Measurements from ENCODE around the gene CA6. TPM values are rescaled to one million over a fixed set of nuclear protein-coding genes. Genes with fewer than 3 reads are reported as not detected.

Gene CA6
- total RNA-seq, 3 donors from 2014 or later (not counting 1 experiment from before 2014, with no cell fraction given): not detected

GRCh38 chr1:8985915-8986813 is 40.5 kb downstream of the CA6 start:
- peaks cover 0 to 7% of the 10 kb centered on the region in 2 donors for H3K4me1 Mint-ChIP-seq
- H3K36me3 Mint-ChIP-seq: no peaks in the 10 kb centered on the region
- intact Hi-C loops (cut with micrococcal nuclease): no loop called here
- Histone ChIP-seq H3K27ac (ENCODE audit: low read length) (no peak overlapping the region), H3K9me3 (ENCODE audit: control insufficient read depth, insufficient read depth, low read length) (no peaks in the 10 kb centered on the region), H3K27me3 (ENCODE audit: control insufficient read depth, insufficient read depth, low read length) (no peaks in the 10 kb centered on the region), H3K36me3 (ENCODE audit: control insufficient read depth, insufficient read depth, low read length) (no peaks in the 10 kb centered on the region), H3K4me3 (ENCODE audit: low read length) (no peak overlapping the region), H3K4me1 (ENCODE audit: control insufficient read depth, insufficient read depth, low read length) (peaks cover 7% of the 10 kb centered on the region)
- TF ChIP-seq CTCF (IDR thresholded peaks at IDR 0.05): no peak
- no peak for ATAC-seq
- peaks cover 0 to 9% of the 10 kb centered on the region in 2 donors for H3K27me3 Mint-ChIP-seq (ENCODE audit: low read depth in 2 of 2)
- H3K27ac Mint-ChIP-seq: no peak overlapping the region
- no peak for DNase-seq
- H3K4me3 Mint-ChIP-seq: no peak overlapping the region
- 92% methylated on average over 14 of the region's 14 CpGs for WGBS (ENCODE audit: insufficient coverage)
- H3K9me3 Mint-ChIP-seq: no peaks in the 10 kb centered on the region

GRCh38 chr1:8986814-8987190 is 41.1 kb downstream of the CA6 start:
- Mint-ChIP-seq H3K4me1 (peaks cover 0 to 7% of the 10 kb centered on the region in 2 donors), H3K9me3 (no peaks in the 10 kb centered on the region), H3K36me3 (no peaks in the 10 kb centered on the region), H3K4me3 (no peak overlapping the region), H3K27ac (no peak overlapping the region), H3K27me3 (ENCODE audit: low read depth in 2 of 2) (peaks cover 0 to 8% of the 10 kb centered on the region in 2 donors)
- H3K27ac ChIP-seq (ENCODE audit: low read length): no peak overlapping the region
- no peaks in the 10 kb centered on the region for H3K27me3 ChIP-seq (ENCODE audit: control insufficient read depth, insufficient read depth, low read length)
- H3K4me1 ChIP-seq (ENCODE audit: control insufficient read depth, insufficient read depth, low read length): peaks cover 7% of the 10 kb centered on the region
- H3K4me3 ChIP-seq (ENCODE audit: low read length): no peak overlapping the region
- DNase-seq: peak in 1 of 2 donors; percentile 47
- H3K9me3 ChIP-seq (ENCODE audit: control insufficient read depth, insufficient read depth, low read length): no peaks in the 10 kb centered on the region
- 59% methylated on average over 10 of the region's 10 CpGs for WGBS (ENCODE audit: insufficient coverage)
- TF ChIP-seq CTCF (IDR thresholded peaks at IDR 0.05): no peak
- intact Hi-C loops (cut with micrococcal nuclease): no loop called here
- H3K36me3 ChIP-seq (ENCODE audit: control insufficient read depth, insufficient read depth, low read length): no peaks in the 10 kb centered on the region
- ATAC-seq: no peak

- WGBS (ENCODE audit: insufficient coverage): 26% methylated on average over 9 of the region's 9 CpGs
- Histone ChIP-seq H3K4me3 (ENCODE audit: low read length) (no peak overlapping the region), H3K36me3 (ENCODE audit: control insufficient read depth, insufficient read depth, low read length) (no peaks in the 10 kb centered on the region), H3K9me3 (ENCODE audit: control insufficient read depth, insufficient read depth, low read length) (no peaks in the 10 kb centered on the region), H3K4me1 (ENCODE audit: control insufficient read depth, insufficient read depth, low read length) (peaks cover 7% of the 10 kb centered on the region), H3K27ac (ENCODE audit: low read length) (no peak overlapping the region), H3K27me3 (ENCODE audit: control insufficient read depth, insufficient read depth, low read length) (no peaks in the 10 kb centered on the region)
- peaks cover 0 to 7% of the 10 kb centered on the region in 2 donors for H3K4me1 Mint-ChIP-seq
- peak; percentile 94 for TF ChIP-seq CTCF (IDR thresholded peaks at IDR 0.05)
- intact Hi-C loops (cut with micrococcal nuclease): loop anchor here (1.0 kb wide), 2 partner anchors 70 to 129 kb away; no protein-coding TSS in a partner anchor
- no peak overlapping the region for H3K4me3 Mint-ChIP-seq
- peak; percentile 80 to 89 (median 81) for ATAC-seq
- H3K36me3 Mint-ChIP-seq: no peaks in the 10 kb centered on the region
- peak; percentile 36 to 78 for DNase-seq
- no peak overlapping the region for H3K27ac Mint-ChIP-seq
- peaks cover 0 to 4% of the 10 kb centered on the region in 2 donors for H3K27me3 Mint-ChIP-seq (ENCODE audit: low read depth in 2 of 2)
- H3K9me3 Mint-ChIP-seq: no peaks in the 10 kb centered on the region
Observed at GRCh38 chr1:8987881-8988617, 42.4 kb downstream of the CA6 start.

Data from natural killer cell (primary cell).